ENCODE results near the gene NSD1.

Gene NSD1

DNA sequence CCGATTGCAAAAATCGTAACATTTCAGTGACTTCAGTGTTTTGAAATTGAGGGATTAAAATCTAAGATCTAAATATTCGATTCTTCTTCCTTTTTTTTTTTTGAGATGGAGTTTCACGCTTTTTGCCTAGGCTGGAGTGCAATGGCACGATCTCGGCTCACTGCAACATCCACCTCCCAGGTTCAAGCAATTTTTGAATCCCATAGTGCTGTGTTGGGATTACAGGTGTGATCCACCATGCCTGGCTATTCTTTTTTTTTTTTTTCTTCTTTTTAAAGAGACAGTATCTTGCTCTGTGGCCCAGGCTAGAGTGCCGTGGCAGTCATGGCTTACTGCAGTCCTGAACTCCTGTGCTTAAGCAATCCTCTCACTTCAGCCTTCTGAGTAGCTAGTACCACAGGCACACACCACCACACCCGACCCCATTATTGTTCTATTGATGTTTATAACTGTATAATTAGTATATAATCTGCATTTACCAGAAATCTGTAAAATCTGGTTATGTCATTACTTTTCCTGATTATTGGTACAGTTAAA lies 42.7 kb downstream of the NSD1 start:
- no peak for TF ChIP-seq FOXP2 (optimal IDR thresholded peaks at IDR 0.05; ENCODE audit: borderline replicate concordance, extremely low read depth, extremely low read length, insufficient read depth)
- TF ChIP-seq SIN3A (IDR thresholded peaks at IDR 0.05; ENCODE audit: borderline replicate concordance, insufficient read depth, low read length): no peak
- no peak for TF ChIP-seq TAF1 (IDR thresholded peaks at IDR 0.05; ENCODE audit: borderline replicate concordance, insufficient read depth, low read length)
- TF ChIP-seq, protein P1, sequence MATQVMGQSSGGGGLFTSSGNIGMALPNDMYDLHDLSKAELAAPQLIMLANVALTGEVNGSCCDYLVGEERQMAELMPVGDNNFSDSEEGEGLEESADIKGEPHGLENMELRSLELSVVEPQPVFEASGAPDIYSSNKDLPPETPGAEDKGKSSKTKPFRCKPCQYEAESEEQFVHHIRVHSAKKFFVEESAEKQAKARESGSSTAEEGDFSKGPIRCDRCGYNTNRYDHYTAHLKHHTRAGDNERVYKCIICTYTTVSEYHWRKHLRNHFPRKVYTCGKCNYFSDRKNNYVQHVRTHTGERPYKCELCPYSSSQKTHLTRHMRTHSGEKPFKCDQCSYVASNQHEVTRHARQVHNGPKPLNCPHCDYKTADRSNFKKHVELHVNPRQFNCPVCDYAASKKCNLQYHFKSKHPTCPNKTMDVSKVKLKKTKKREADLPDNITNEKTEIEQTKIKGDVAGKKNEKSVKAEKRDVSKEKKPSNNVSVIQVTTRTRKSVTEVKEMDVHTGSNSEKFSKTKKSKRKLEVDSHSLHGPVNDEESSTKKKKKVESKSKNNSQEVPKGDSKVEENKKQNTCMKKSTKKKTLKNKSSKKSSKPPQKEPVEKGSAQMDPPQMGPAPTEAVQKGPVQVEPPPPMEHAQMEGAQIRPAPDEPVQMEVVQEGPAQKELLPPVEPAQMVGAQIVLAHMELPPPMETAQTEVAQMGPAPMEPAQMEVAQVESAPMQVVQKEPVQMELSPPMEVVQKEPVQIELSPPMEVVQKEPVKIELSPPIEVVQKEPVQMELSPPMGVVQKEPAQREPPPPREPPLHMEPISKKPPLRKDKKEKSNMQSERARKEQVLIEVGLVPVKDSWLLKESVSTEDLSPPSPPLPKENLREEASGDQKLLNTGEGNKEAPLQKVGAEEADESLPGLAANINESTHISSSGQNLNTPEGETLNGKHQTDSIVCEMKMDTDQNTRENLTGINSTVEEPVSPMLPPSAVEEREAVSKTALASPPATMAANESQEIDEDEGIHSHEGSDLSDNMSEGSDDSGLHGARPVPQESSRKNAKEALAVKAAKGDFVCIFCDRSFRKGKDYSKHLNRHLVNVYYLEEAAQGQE (IDR thresholded peaks at IDR 0.05; ENCODE audit: insufficient read depth in 1 of 2, low read depth in 2 of 2, low read length in 2 of 2): no peak
- TF ChIP-seq POLR2AphosphoS5 (IDR thresholded peaks at IDR 0.05; ENCODE audit: low read depth, low read length): no peak

DNA sequence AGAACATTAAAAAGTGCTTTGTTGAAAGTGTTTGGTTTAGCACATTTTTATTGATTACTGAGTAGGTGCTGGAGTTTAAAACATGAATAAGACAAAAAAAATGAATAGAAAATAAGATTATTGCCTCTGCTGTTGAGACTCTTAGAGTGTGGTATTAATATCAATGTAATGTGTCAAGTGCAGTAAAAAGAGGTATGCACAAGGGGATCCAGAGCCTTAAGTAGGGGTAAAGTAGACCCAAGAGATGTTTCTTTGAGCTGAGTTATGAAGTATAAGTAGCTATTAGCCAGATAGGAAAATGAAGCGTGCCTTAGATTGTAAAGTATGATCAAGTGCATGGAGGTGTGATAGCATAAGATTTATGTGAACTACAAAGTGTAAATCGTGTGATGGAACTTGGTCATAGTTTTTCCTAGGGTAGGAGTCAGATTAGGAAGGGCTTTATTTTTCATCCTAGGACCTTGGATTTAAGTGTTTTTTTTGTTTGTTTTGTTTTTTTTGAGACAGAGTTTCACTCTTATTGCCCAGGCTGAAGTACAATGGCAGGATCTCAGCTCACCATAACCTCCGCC lies 45.2 kb downstream of the NSD1 start:
- TF ChIP-seq SIN3A (IDR thresholded peaks at IDR 0.05; ENCODE audit: borderline replicate concordance, insufficient read depth, low read length): no peak
- TF ChIP-seq, protein P1 (IDR thresholded peaks at IDR 0.05; ENCODE audit: insufficient read depth in 1 of 2, low read depth in 2 of 2, low read length in 2 of 2): no peak
- TF ChIP-seq TAF1 (IDR thresholded peaks at IDR 0.05; ENCODE audit: borderline replicate concordance, insufficient read depth, low read length): no peak
- no peak for TF ChIP-seq POLR2AphosphoS5 (IDR thresholded peaks at IDR 0.05; ENCODE audit: low read depth, low read length)

DNA sequence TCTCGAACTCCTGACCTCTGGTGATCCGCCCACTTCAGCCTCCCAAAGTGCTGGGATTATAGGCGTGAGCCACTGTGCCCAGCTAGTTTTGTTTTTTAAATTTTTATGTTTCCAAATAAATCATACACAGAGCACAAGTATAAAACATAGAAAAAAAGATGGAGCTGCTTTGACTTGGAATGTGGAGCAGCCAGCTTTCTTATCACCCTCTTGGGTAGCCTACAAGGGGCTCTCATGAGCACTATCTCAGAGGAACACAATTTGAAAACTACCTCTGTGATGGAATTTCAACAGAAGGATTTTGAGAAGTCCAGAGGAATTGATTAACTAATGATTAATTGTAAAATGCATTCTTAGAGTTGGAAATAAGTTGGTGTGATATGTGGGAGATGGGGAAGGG lies 45.9 kb downstream of the NSD1 start:
- no peak for TF ChIP-seq TAF1 (IDR thresholded peaks at IDR 0.05; ENCODE audit: borderline replicate concordance, insufficient read depth, low read length)
- no peak for TF ChIP-seq POLR2AphosphoS5 (IDR thresholded peaks at IDR 0.05; ENCODE audit: low read depth, low read length)
- no peak for TF ChIP-seq SIN3A (IDR thresholded peaks at IDR 0.05; ENCODE audit: borderline replicate concordance, insufficient read depth, low read length)
- no peak for TF ChIP-seq FOXP2 (optimal IDR thresholded peaks at IDR 0.05; ENCODE audit: borderline replicate concordance, extremely low read depth, extremely low read length, insufficient read depth)
- TF ChIP-seq, protein P1 (IDR thresholded peaks at IDR 0.05; ENCODE audit: insufficient read depth in 1 of 2, low read depth in 2 of 2, low read length in 2 of 2): no peak

DNA sequence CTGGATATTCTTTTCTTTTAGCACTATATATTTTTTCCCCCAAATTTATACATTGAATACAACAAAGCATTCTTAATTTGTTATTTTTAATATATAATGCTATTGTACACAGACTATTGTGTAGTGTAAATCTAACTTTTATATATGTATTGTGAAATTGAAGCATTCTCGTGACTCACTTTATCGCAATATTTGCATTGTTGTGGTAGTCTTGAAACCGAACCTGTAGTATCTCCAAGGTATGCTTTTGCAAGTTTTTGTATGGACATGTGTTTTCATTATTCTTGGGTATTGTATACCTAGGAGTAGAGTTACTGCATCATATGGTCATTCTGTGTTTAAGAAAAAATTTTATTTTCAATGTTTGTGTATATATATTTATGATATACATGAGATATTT lies 49.6 kb downstream of the NSD1 start:
- TF ChIP-seq POLR2AphosphoS5 (IDR thresholded peaks at IDR 0.05; ENCODE audit: low read depth, low read length): no peak
- no peak for TF ChIP-seq TAF1 (IDR thresholded peaks at IDR 0.05; ENCODE audit: borderline replicate concordance, insufficient read depth, low read length)
- TF ChIP-seq, protein P1 (IDR thresholded peaks at IDR 0.05; ENCODE audit: insufficient read depth in 1 of 2, low read depth in 2 of 2, low read length in 2 of 2): no peak
- TF ChIP-seq FOXP2 (optimal IDR thresholded peaks at IDR 0.05; ENCODE audit: borderline replicate concordance, extremely low read depth, extremely low read length, insufficient read depth): no peak
- no peak for TF ChIP-seq SIN3A (IDR thresholded peaks at IDR 0.05; ENCODE audit: borderline replicate concordance, insufficient read depth, low read length)

Data from PFSK-1 (cell line).